Suprapubic skin (tissue), 3 donors: ENCODE results near the gene IL1RAPL2.

Source experiments
- CTCF ChIP-seq, 2 donors: fragments of 200-600 bp in 1 of 2; fragments of 450-650 bp in 1 of 2; sonication (generic) in 1 of 2; IDR thresholded peaks; one replicate each; pipeline ENCODE4 v1.5.1; 2016 to 2019; ENCODE audit warnings: antibody characterized with exemption in 2 of 2, mild to moderate bottlenecking in 1 of 2, moderate library complexity in 1 of 2
- POLR2AphosphoS5 ChIP-seq, 3 donors: sonication (generic); formaldehyde crosslinking; IDR thresholded peaks; one replicate each; pipeline ENCODE4 v1.6.1; 2017; ENCODE audit warnings: antibody characterized with exemption in 3 of 3

- TF ChIP-seq POLR2AphosphoS5 (IDR thresholded peaks at IDR 0.05): no peak
- TF ChIP-seq CTCF (IDR thresholded peaks at IDR 0.05): no peak
These were observed 141.6 kb downstream of the IL1RAPL2 start for GRCh38 chrX:104707572-104707971.
